ENCODE results near the gene CASS4.

Gene CASS4

GRCh38 chr20:56412949-56413348 lies 889 bp downstream of the CASS4 start:
- Histone ChIP-seq H3K9ac (ENCODE audit: insufficient read length) (no peak overlapping the region), H3K36me3 (ENCODE audit: insufficient read depth, low read length) (peaks cover 4% of the 10 kb centered on the region; the same call in 1 of the 2 replicates), H3K9me3 (ENCODE audit: low read depth, low read length) (no peaks in the 10 kb centered on the region), H3K4me3 (no peak overlapping the region), H3K27ac (no peak overlapping the region)
- TF ChIP-seq POLR2AphosphoS5 (IDR thresholded peaks at IDR 0.05; ENCODE audit: borderline replicate concordance, low read depth, low read length) (no peak), FOXP2 (optimal IDR thresholded peaks at IDR 0.05; ENCODE audit: control extremely low read depth, extremely low read length, insufficient read depth) (no peak), EZH2 (IDR thresholded peaks at IDR 0.05) (no peak)
- no peak for DNase-seq (ENCODE audit: low read depth, low spot score)

GRCh38 chr20:56414842-56415765 lies 3.0 kb downstream of the CASS4 start:
- no peaks in the 10 kb centered on the region for H3K9me3 ChIP-seq (ENCODE audit: low read depth, low read length)
- H3K9ac ChIP-seq (ENCODE audit: insufficient read length): no peak overlapping the region
- no peak for DNase-seq (ENCODE audit: low read depth, low spot score)
- TF ChIP-seq FOXP2 (optimal IDR thresholded peaks at IDR 0.05; ENCODE audit: control extremely low read depth, extremely low read length, insufficient read depth) (no peak), POLR2AphosphoS5 (IDR thresholded peaks at IDR 0.05; ENCODE audit: borderline replicate concordance, low read depth, low read length) (no peak), EZH2 (IDR thresholded peaks at IDR 0.05) (no peak)
- peaks cover 1% of the 10 kb centered on the region; the same call in 1 of the 2 replicates for H3K36me3 ChIP-seq (ENCODE audit: insufficient read depth, low read length)
- no peak overlapping the region for H3K27ac ChIP-seq
- no peak overlapping the region for H3K4me3 ChIP-seq

- Histone ChIP-seq H3K9ac (ENCODE audit: insufficient read length) (no peak overlapping the region), H3K27ac (no peak overlapping the region), H3K36me3 (ENCODE audit: insufficient read depth, low read length) (no peaks in the 10 kb centered on the region; the same call in 1 of the 2 replicates)
These were observed 5.3 kb downstream of the CASS4 start for GRCh38 chr20:56417402-56417801.

GRCh38 chr20:56417911-56418310 lies 5.9 kb downstream of the CASS4 start:
- DNase-seq (ENCODE audit: low read depth, low spot score): no peak
- TF ChIP-seq POLR2AphosphoS5 (IDR thresholded peaks at IDR 0.05; ENCODE audit: borderline replicate concordance, low read depth, low read length) (no peak), EZH2 (IDR thresholded peaks at IDR 0.05) (no peak), FOXP2 (optimal IDR thresholded peaks at IDR 0.05; ENCODE audit: control extremely low read depth, extremely low read length, insufficient read depth) (no peak)
- Histone ChIP-seq H3K27ac (no peak overlapping the region), H3K4me3 (no peak overlapping the region), H3K9me3 (ENCODE audit: low read depth, low read length) (no peaks in the 10 kb centered on the region), H3K36me3 (ENCODE audit: insufficient read depth, low read length) (no peaks in the 10 kb centered on the region; the same call in 1 of the 2 replicates), H3K9ac (ENCODE audit: insufficient read length) (no peak overlapping the region)

More at GRCh38 chr20:56417402-56417801, 5.3 kb downstream of the CASS4 start:
- Histone ChIP-seq H3K9me3 (ENCODE audit: low read depth, low read length) (no peaks in the 10 kb centered on the region), H3K4me3 (no peak overlapping the region)
- TF ChIP-seq POLR2AphosphoS5 (IDR thresholded peaks at IDR 0.05; ENCODE audit: borderline replicate concordance, low read depth, low read length): no peak
- no peak for TF ChIP-seq FOXP2 (optimal IDR thresholded peaks at IDR 0.05; ENCODE audit: control extremely low read depth, extremely low read length, insufficient read depth)
- TF ChIP-seq EZH2 (IDR thresholded peaks at IDR 0.05): no peak
- no peak for DNase-seq (ENCODE audit: low read depth, low spot score)

- Histone ChIP-seq H3K27ac (no peak overlapping the region), H3K4me3 (no peak overlapping the region), H3K9me3 (ENCODE audit: low read depth, low read length) (no peaks in the 10 kb centered on the region), H3K36me3 (ENCODE audit: insufficient read depth, low read length) (no peaks in the 10 kb centered on the region; the same call in 1 of the 2 replicates), H3K9ac (ENCODE audit: insufficient read length) (no peak overlapping the region)
- TF ChIP-seq EZH2 (IDR thresholded peaks at IDR 0.05) (no peak), POLR2AphosphoS5 (IDR thresholded peaks at IDR 0.05; ENCODE audit: borderline replicate concordance, low read depth, low read length) (no peak), FOXP2 (optimal IDR thresholded peaks at IDR 0.05; ENCODE audit: control extremely low read depth, extremely low read length, insufficient read depth) (no peak)
- no peak for DNase-seq (ENCODE audit: low read depth, low spot score)
These were observed 6.4 kb downstream of the CASS4 start for GRCh38 chr20:56418385-56418861.

- Histone ChIP-seq H3K9me3 (ENCODE audit: low read depth, low read length) (no peaks in the 10 kb centered on the region), H3K4me3 (no peak overlapping the region), H3K36me3 (ENCODE audit: insufficient read depth, low read length) (no peaks in the 10 kb centered on the region; the same call in 1 of the 2 replicates), H3K9ac (ENCODE audit: insufficient read length) (no peak overlapping the region), H3K27ac (no peak overlapping the region)
- no peak for TF ChIP-seq FOXP2 (optimal IDR thresholded peaks at IDR 0.05; ENCODE audit: control extremely low read depth, extremely low read length, insufficient read depth)
- no peak for TF ChIP-seq POLR2AphosphoS5 (IDR thresholded peaks at IDR 0.05; ENCODE audit: borderline replicate concordance, low read depth, low read length)
- no peak for TF ChIP-seq EZH2 (IDR thresholded peaks at IDR 0.05)
- no peak for DNase-seq (ENCODE audit: low read depth, low spot score)
These were observed 8.0 kb downstream of the CASS4 start for GRCh38 chr20:56420028-56420427.

- no peak for DNase-seq (ENCODE audit: low read depth, low spot score)
These were observed 9.1 kb downstream of the CASS4 start for GRCh38 chr20:56420940-56421688.

More at GRCh38 chr20:56420940-56421688, 9.1 kb downstream of the CASS4 start:
- Histone ChIP-seq H3K9ac (ENCODE audit: insufficient read length) (no peak overlapping the region), H3K27ac (no peak overlapping the region), H3K36me3 (ENCODE audit: insufficient read depth, low read length) (no peaks in the 10 kb centered on the region; the same call in 1 of the 2 replicates), H3K4me3 (no peak overlapping the region), H3K9me3 (ENCODE audit: low read depth, low read length) (no peaks in the 10 kb centered on the region)
- TF ChIP-seq FOXP2 (optimal IDR thresholded peaks at IDR 0.05; ENCODE audit: control extremely low read depth, extremely low read length, insufficient read depth): no peak
- TF ChIP-seq POLR2AphosphoS5 (IDR thresholded peaks at IDR 0.05; ENCODE audit: borderline replicate concordance, low read depth, low read length): no peak
- no peak for TF ChIP-seq EZH2 (IDR thresholded peaks at IDR 0.05)
